ENCODE data around the gene PPP1R12C. TPM values are rescaled to one million over a fixed set of nuclear protein-coding genes. Genes with fewer than 3 reads are reported as not detected.

PPP1R12C gene
- total and polyA plus RNA-seq, 12 donors = 134 to 283 (median 201) TPM

- TF ChIP-seq CTCF (IDR thresholded peaks at IDR 0.05) = no peak
- no peak for ATAC-seq
- whole genome bisulfite sequencing, 2 donors = 84 to 85% methylated on average over 15 to 16 of the region's 16 CpGs
- DNase-seq = no peak
- Histone ChIP-seq H3K4me3 (no peak overlapping the region), H3K4me1 (no peaks in the 10 kb centered on the region), H3K27me3 (peaks cover 0 to 28% (median 11%) of the 10 kb centered on the region in 7 donors), H3K9me3 (no peaks in the 10 kb centered on the region), H3K36me3 (peaks cover 0 to 25% (median 0%) of the 10 kb centered on the region in 9 donors), H3K27ac (no peak overlapping the region)
- intact Hi-C loops (cut with DNase I) = loop anchor here in 1 of 10 donors (10.0 kb wide), 1 partner anchor 323 kb away; no protein-coding TSS in a partner anchor
Measured at GRCh38 chr19:55131421-55131820, 14.0 kb upstream of the PPP1R12C start.

- TF ChIP-seq CTCF (IDR thresholded peaks at IDR 0.05) = no peak
- H3K4me1 ChIP-seq = peaks cover 16 to 36% (median 30%) of the 10 kb centered on the region in 9 donors
- intact Hi-C loops (cut with DNase I) = loop anchor here in 1 of 10 donors (10.0 kb wide), 1 partner anchor 54 kb away; the partner anchor contains the start of gene RDH13
- 82 to 83% methylated on average over 14 of the region's 14 CpGs for WGBS, 2 donors
- no peaks in the 10 kb centered on the region for H3K9me3 ChIP-seq
- H3K27me3 ChIP-seq = peaks cover 0 to 1% (median 0%) of the 10 kb centered on the region in 7 donors
- H3K36me3 ChIP-seq = no peaks in the 10 kb centered on the region
- H3K4me3 ChIP-seq = peak overlapping the region in 5 of 10 donors; percentile 52 to 94 (median 88)
- ATAC-seq (no peak), DNase-seq (no peak)
- peak overlapping the region in 7 of 10 donors; percentile 72 to 98 (median 90) for H3K27ac ChIP-seq
Measured at GRCh38 chr19:55119053-55119452, 1.6 kb upstream of the PPP1R12C start.

- intact Hi-C loops (cut with DNase I) = loop anchor here in 1 of 10 donors (10.0 kb wide), 1 partner anchor 54 kb away; the partner anchor contains the start of gene RDH13
- H3K4me3 ChIP-seq = peak overlapping the region in 9 of 10 donors; percentile 52 to 100 (median 88)
Measured at GRCh38 chr19:55118401-55118991, 1.1 kb upstream of the PPP1R12C start.

More at GRCh38 chr19:55118401-55118991, 1.1 kb upstream of the PPP1R12C start:
- Histone ChIP-seq H3K36me3 (no peaks in the 10 kb centered on the region), H3K4me1 (peaks cover 17 to 42% (median 35%) of the 10 kb centered on the region in 9 donors), H3K27ac (peak overlapping the region in 9 of 10 donors; percentile 51 to 98 (median 89)), H3K9me3 (no peaks in the 10 kb centered on the region), H3K27me3 (no peaks in the 10 kb centered on the region)
- peak in 7 of 8 donors; percentile 9 to 45 (median 16) for ATAC-seq
- peak; percentile 52 to 77 for DNase-seq
- WGBS, 2 donors = 15 to 17% methylated on average over 22 of the region's 22 CpGs
- TF ChIP-seq CTCF (IDR thresholded peaks at IDR 0.05) = no peak

Measured in heart right ventricle (tissue), 16 donors.